HG03097 (cell line): ENCODE results near the gene KRT27.
"Not testable (repeated sequence)": the region's sequence is repeated elsewhere in the genome, so short reads cannot be mapped to it uniquely, and the experiment has no call there.

Experiments
- ATAC-seq: cut with Tn5 transposase; IDR thresholded peaks from one replicate; pipeline ENCODE4 v1.9.1; 2021; ENCODE audit not compliant: unreplicated experiment, low FRiP score

KRT27 gene

GRCh38 chr17:40782450-40782849 lies at the start of gene KRT27:
TSS of gene KRT27 (minus strand) at chr17:40782550. CDS start at chr17:40782493, 57 bp downstream.
- no peak for ATAC-seq

GRCh38 chr17:40830085-40830776 lies 47.9 kb upstream of the KRT27 start:
- ATAC-seq, result no peak

DNA sequence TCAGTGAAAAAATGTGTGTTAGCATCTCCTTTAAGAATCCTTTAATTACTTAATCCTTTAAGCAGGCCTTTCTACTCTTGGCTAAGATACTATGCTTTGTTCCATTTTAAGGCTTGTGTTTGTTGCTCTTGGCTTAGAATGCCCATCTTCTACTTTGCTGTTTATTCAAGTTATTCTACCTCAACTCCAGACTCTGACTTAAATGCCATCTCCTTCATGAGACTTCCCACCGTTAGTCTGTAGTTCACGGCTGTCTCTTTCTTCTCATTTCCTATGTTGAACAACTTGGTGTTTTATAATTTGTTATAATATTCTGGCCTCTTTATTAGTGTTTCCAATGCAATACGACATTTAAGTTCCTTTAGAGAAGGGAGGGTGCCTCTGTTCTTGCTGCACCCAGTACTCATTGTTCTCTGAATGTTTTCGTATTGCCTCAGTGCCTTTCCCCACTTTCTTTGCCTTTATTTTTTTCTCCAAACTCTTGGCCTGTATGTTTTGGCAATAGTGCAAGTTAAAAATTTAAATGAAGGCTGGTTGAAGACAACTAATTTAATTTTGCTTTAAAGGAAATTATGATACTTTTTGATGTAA lies 46.2 kb upstream of the KRT27 start:
- no peak for ATAC-seq

DNA sequence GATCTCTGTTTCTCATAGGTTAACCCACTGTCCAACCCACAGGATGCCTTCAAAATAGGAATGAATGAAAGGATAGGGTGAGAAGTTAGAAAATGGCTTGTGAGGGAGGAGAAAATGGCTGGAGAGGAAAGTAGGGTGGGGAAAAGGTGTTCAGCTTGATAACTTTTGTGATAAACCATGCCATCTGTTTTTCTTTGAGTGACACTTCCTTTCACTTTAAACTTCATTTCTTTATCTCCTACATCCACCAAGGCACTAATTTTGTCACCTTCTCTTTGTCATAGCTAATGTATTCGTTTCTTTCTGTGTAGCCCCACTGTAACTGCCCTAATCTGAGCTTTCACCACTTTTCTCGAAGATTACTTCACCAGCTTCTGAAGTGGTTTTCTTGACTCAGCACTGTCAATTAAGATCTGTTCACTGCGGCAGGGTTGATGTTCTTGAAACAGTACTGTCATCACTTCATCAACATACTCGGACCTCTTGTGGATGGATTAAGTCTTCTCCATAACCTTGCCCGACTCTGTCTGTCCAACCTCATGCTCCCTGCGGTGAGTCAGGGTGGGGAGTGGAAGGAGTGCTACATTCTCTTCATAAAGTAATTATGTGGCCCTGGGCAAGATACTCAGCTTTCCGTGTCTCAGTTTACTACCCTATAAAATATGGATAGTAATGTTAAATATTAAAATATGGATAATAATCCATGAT lies 45.5 kb upstream of the KRT27 start:
- no peak for ATAC-seq

DNA sequence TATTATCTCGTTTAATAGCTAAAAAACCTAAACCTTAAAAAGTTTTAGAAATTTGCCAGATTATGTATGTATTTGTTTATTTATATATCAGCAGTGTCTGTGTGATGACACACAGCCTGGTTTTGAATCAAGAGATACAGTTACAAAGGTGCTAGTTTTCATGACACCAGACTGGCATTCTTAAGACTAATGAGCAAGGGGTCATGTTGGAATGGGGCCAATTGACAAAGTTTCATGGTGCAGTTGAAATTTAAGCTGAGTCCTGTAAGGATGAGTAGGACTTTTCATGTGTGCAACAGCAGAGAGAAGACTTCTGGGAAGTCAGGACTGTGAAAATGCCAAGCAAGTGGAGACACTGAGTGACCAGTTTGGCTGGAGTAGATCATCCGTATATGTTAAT lies 43.2 kb upstream of the KRT27 start:
- no peak for ATAC-seq

GRCh38 chr17:40824015-40824832 lies 41.9 kb upstream of the KRT27 start:
- no peak for ATAC-seq

- ATAC-seq, result no peak
Observed at GRCh38 chr17:40822132-40822812, 39.9 kb upstream of the KRT27 start, which contains the start of gene KRT10. TSS of gene KRT10 (minus strand) at chr17:40822614. CDS start at chr17:40822585, 29 bp downstream.

GRCh38 chr17:40821536-40821935 lies 39.2 kb upstream of the KRT27 start:
- no peak for ATAC-seq

DNA sequence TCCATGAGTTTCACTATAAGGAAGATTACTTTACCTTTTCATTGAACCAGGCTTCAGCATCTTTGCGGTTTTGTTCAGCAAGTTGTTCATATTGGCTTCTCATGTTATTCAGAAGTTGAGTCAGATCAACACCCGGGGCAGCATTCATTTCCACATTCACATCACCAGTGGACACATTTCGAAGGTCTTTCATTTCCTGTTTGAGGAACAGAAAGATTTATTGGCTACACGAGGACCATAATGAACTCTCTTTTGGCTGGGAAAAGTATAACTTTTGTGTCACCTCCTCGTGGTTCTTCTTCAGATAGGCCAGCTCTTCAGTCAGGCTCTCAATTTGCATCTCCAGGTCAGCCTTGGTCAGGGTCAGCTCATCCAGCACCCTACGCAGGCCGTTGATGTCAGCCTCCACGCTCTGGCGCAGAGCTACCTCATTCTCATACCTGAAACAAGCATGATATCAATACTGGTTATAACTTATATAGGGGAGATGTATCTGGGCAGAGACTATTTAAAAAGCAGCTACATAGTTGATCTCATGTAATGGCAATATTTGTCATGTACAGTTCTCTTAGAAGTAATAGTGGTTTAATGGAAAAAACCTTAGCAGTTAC lies 38.0 kb upstream of the KRT27 start:
- no peak for ATAC-seq

DNA sequence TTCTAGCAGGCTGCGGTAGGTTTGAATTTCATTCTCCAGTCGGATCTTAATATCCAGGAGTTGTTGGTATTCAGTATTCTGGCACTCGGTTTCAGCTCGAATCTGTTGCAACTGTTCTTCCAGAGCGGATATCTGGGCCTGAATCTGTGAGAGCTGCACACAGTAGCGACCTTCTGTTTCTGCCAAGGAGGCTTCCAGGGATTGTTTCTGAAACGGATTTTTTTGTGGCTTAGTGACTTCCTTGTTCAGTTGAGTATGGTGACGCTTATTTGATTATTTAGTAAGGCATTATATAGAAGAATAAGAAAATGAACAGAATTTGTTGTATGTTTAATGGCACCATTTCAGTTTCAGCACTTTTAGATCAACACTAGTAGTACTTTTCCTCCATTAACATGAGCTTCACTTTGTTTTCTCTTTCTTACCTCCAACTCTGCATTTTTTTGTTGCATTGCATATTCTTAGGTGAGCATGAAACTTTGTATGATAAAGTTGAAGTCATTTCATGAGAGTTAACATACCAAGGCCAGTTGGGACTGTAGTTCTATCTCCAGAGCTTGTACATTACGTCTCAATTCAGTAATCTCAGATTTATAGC lies 37.3 kb upstream of the KRT27 start:
- no peak for ATAC-seq

- ATAC-seq, result peak; percentile 68
Observed at GRCh38 chr17:40818733-40819527, 36.6 kb upstream of the KRT27 start.

- ATAC-seq, result no peak
Observed at GRCh38 chr17:40818343-40818732, 36.0 kb upstream of the KRT27 start.

- ATAC-seq, result no peak
Observed at GRCh38 chr17:40817103-40817682, 34.8 kb upstream of the KRT27 start.

DNA sequence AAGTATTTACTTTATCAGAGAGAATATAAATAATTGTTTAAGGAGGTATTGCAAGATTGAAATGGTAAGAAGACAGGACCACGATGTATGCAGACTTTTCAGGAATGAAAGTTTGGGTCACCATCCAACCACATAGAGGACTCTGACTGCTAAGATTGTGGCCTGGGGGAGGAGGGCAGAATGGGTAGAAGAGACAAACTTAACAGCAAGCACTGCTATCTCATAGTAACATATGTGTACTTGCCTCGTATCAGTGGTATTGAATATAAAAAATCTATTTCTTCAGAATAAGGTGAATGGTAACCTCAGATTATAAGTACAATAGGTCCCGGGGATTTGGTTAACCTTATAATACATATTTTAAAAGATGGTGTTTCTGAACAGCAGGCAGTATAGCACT lies 34.2 kb upstream of the KRT27 start:
- ATAC-seq, result no peak

DNA sequence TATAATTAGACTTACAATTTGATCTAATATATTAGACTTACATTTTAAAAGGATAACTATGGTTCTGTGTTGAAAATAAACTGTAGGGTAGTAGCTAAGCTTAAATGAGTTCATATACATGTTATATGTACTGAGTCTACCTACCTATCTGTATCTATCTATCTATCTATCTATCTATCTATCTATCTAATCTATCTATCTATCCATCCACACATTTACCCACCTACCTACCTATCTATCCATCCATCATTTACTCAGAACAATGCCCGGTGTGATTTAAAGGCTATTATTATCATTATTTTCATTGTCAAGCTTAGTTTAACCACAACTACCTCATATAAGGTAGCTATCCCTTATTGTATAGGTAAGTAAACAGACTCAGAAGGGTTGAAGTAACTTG lies 33.0 kb upstream of the KRT27 start:
- ATAC-seq, result no peak

GRCh38 chr17:40814657-40815056 lies 32.3 kb upstream of the KRT27 start:
- ATAC-seq, result not testable (repeated sequence)

DNA sequence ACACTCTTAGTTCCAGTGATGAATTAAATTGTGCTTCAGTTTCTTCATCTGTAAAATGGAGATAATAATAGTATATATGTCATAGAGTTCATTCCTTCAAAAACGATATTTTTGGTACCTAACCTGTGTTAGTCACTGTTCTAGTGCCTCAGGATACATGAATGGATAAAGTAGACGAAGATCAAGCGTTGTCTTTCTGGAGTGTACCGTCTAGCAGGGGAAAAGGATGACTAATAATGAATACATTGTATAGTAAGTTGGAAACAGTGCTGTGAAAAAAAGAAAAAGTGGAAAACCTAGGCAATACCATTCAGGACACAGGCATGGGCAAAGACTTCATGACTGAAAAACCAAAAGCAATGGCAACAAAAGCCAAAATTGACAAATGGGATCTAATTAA lies 31.5 kb upstream of the KRT27 start:
- ATAC-seq, result no peak

DNA sequence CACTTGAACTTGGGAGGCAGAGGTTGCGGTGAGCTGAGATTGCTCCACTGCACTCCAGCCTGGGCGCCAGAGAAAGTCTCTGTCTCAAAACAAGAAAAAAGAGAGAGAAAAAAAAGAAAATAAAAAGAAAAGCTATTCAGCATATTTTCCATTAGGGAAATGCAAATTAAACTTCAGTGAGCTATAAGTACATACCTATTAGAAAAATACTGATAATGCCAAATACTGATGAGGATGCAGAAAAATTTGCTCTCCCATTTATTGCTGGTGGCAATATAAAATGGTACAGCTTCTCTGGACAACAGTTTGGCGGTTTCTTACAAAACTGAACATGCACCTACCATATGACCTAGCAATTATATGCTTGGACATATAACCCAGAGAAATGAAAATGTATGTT lies 30.3 kb upstream of the KRT27 start:
- no peak for ATAC-seq
